Glomerular endothelial cell (primary cell): ENCODE data around the gene KIF25. TPM values are rescaled to one million over a fixed set of nuclear protein-coding genes. Genes with fewer than 3 reads are reported as not detected.
"Not testable (repeated sequence)": the region's sequence is repeated elsewhere in the genome, so short reads cannot be mapped to it uniquely, and the experiment has no call there.

Experiments used
- DNase-seq: peaks from one replicate; pipeline ENCODE4 v3.0.0-alpha.2; 2011; ENCODE audit warnings: low read depth, low spot score; ENCODE audit errors: extremely low read depth
- total RNA-seq: library from RNA; depleted of rRNA; stranded (reverse); fragments of >200 nt; gene quantifications from 2 replicates; pipeline ENCODE4 v1.2.3, GENCODE V29; 2015

The KIF25 gene
- total RNA-seq, 1 donor from 2014 or later = not detected

DNA sequence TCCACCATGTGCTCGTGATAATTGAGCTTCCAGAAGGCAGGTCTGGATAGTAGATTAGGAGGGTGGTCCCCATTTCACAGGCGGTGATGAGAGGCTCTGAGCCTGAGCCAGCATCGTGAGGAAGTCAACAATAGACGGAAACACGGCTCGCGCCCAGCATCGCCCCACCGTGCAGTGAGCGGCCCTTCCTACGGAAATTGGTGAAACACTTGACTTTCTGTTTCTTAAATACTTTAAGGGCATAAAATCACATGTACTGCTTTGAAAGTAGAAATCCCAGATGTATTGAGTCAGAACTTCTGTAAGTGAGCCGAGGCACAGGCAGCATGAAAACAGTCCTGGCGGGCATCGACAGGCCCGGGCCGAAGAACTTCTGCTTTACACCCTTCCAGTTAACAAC, 4.3 kb upstream of the KIF25 start:
- DNase-seq = peak; percentile 50

DNA sequence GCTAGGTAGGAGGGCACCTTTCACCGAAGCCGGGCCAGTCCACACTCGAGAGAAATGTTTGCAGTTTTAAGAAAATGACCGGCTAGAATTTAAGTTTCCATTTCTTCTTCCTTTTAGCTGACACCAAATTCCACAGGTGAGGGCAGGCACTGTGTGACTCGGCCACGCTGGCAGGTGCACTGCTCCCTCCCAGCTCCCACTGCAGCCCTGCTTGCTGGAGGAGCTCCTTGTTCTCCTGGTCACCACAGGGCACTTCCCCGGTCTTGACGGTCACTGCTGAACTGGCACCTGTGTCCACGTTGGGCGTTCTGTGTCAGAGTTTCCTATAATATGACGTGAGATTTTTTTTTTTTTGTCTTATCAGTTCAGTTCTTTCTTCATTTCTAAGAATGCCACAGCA, 3.6 kb upstream of the KIF25 start:
- no peak for DNase-seq

DNA sequence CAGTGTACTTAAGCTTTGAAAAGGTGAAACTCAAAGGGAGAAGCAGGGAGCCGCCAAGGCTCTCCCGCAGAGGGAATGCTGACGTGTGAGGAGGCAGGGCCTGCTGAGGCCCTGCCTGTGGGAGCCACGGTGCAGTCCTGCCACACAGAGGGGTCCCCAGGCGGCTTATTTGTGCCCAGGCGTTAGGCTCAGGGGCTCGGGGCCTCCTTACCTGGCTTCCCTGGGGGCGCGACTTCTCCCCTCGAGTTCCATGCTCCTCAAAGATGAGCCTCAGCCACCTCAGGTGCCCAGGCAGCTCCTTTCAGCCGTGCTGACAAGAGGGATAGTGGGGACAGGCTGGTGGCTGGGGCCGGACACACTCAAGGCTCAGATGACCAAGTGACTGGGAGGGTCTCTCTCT, 2.2 kb upstream of the KIF25 start:
- no peak for DNase-seq

DNA sequence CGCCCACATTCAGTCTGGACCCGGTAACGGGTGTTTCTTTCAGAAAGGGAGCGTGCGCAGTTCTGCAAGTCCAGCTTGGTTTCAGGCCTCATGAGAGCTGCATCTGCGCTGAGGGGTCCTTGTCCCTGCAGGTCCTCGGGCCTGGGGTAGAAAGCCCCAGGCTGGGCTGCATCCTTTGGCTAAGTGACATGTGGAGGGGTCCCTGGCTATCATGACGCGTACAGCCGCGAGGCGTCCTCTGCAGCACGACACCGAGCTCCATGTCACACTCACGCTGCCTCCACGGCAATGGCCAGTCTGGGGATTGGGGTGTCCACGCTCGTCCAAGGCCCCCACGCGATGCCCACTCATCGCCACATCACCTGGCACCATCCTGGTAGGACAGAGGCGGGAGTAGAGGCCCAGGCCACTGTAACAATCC, 1.7 kb upstream of the KIF25 start:
- DNase-seq = no peak

DNA sequence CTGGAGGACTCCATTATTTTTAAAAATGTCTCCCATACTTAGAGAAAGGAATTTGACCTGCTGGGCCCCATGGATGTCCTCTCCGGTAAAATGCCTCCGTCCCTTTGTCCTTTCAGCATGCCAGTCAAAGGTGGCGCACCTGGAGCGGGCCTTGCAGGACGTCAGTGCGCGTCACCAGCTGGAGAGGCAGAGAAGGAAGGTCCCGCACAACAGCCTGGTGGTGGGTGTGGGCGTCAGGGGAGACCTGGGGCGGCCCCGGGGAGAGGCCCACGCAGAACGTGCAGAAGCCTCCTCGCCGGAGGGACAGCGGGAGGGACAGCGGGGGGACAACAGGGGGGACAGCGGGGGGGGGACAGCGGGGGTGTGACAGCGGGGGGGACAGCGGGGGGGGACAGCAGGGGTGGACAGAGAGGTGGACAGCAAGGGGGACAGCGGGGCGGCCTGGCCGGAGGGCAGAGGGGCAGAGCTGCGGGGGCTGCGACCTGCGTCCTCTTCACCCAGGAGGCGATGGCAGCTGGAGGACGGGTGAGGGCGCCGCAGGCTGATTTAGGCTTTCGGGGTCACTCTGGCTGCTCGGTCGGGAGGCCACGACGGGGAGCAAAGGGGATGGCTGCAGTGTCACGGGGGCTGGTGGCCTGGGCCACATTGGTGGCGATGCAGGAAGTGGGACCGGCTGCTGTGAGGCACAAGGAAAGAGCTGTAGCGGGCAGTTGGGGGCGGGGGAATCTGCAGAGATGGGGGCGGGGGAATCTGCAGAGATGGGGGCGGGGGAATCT, 859 bp upstream of the KIF25 start:
- no peak for DNase-seq

DNA sequence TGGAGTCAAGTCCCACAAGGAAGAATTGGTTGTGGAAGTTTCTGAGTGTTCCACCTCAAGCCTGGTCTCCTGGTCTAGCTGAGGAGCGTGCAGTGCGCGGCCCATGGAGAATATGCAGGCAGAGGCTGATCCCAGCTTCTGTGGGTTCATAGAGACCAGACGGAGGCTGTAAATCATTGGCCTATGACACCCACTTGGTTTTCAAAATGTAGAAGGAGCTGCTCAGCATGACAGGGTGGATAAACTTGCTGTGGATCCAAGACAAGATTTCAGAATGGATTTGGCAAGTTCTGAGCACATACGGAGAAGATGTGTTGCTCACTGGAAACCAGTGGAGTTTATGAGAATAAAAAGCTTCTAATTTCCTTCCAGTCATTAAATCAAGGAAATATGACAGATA, 744 bp downstream of the KIF25 start:
- no peak for DNase-seq

DNA sequence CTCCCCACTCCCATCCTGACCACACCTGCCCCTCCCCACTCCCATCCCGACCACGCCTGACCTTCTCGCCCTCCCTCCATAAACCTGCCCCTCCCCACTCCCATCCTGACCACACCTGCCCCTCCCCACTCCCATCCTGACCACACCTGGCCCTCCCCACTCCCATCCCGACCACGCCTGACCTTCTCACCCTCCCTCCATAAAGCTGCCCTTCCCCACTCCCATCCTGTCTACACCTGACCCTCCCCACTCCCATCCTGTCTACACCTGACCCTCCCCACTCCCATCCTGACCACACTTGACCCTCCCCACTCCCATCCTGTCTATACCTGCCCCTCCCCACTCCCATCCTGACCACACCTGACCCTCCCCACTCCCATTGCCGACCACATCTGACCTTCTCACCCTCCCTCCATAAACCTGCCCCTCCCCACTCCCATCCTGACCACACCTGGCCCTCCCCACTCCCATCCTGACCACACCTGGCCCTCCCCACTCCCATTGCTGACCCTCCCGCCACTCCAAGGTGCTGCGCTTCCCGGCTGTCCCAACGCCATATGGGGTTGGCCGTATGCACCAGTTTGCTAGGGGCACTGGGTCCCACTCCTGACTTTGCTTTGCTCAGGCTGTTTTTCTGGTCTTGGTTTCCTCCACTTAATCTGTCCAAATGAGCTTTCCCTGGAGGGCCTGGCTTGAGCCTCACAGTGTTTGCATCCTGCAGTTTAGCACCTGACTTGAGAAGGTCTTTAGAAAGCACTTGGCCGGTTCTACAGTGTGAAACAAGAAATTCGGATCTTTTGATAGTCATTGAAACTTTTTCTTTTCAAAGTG, 2.9 kb downstream of the KIF25 start:
- no peak for DNase-seq

DNA sequence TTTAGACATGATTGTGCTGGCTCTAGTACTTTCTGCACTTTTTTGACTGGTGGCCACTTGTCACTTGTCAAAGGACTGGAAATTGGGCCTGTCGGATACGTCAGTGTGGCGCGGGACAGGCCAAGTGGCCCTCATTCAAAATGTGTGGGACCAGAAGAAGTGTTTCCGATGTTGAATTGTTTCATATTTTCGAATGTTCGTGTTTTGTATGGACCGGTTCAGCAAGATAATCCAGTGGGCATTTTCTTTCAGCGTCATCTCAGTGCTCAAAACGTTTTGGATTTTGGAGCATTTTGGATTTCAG, 3.5 kb downstream of the KIF25 start:
- no peak for DNase-seq

DNA sequence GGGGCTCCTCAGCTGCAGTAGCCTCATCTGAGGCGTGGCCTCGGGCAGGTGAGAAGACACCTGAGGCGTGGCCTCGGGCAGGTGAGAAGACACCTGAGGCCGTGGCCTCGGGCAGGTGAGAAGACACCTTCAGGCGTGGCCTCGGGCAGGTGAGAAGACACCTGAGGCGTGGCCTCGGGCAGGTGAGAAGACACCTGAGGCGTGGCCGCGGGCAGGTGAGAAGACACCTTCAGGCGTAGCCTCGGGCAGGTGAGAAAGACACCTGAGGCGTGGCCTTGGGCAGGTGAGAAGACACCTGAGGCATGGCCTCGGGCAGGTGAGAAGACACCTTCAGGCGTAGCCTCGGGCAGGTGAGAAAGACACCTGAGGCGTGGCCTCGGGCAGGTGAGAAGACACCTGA, 4.0 kb downstream of the KIF25 start:
- not testable (repeated sequence) for DNase-seq

DNA sequence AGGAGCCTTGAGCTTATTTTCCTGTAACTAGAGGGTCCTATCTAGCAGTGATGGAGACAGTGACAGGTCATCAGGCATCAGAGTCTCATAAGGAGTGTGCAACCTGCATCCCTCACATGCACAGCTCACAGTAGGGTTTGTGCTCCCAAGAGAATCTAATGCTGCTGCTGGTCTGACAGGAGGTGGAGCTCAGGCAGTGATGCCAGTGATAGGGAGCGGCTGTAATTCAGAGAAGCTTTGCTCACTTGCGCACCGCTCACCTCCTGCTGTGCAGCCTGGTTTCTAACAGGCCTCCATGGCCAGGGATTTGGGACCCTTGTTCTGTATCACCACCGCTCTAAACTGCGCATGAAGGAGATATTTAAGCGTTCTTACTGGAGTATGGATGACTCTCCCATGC, 5.3 kb downstream of the KIF25 start:
- no peak for DNase-seq

DNA sequence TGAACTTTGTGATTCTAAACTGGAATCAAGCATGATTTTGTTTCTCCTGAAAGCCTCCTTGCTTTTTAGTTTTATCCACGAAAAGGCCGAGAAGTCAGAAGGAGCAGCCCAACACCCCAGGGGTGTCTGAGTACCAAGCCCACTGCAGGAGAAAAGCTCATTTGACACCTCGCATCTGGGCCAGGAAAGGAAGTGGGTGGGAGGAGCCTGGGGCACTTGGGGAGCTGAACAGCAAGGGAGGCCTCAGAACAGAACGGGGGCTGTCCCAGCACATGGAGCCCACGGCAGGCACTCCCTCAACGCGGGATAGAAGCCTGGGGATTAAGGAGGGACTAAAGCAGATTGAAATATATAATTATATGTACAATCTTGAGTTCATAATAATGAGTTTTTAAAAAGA, 6.6 kb downstream of the KIF25 start:
- DNase-seq = no peak

DNA sequence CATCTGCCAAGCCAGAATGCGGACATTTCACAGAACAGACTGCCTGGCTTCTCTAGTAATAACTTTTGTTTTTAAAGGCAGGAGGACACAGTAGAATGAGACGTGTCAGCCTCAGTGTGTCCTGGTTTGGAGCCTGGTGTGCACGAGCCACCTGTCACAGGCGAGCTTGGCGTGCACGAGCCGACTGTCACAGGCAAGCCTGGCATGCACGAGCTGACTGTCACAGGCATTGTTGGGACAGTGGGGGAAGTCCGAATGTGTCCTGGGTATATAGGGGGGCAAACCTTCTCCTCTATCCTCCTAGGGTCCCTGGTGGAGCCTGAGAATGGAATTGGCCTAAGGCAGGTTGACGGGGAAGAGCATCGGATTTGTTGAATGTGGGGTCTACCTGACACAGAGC, 7.5 kb downstream of the KIF25 start:
- no peak for DNase-seq

DNA sequence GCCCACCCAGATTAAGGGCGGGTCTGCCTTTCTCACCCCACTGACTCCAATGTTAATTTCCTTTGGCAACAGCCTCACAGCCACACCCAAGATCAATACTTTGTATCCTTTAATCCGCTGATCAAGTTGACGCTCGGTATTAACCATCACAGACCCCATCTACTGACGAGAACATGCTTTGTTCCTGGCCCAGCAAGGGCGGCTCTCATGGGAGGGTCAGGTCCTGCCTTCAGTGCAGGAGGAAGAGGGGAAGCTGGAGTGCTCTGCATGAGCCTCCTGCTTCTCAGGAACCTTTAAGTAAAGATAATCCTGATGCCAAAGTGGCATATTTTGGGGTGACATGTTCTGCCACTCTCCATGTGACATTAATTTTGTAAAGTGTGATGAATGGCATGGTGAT, 8.3 kb downstream of the KIF25 start:
- DNase-seq = no peak

DNA sequence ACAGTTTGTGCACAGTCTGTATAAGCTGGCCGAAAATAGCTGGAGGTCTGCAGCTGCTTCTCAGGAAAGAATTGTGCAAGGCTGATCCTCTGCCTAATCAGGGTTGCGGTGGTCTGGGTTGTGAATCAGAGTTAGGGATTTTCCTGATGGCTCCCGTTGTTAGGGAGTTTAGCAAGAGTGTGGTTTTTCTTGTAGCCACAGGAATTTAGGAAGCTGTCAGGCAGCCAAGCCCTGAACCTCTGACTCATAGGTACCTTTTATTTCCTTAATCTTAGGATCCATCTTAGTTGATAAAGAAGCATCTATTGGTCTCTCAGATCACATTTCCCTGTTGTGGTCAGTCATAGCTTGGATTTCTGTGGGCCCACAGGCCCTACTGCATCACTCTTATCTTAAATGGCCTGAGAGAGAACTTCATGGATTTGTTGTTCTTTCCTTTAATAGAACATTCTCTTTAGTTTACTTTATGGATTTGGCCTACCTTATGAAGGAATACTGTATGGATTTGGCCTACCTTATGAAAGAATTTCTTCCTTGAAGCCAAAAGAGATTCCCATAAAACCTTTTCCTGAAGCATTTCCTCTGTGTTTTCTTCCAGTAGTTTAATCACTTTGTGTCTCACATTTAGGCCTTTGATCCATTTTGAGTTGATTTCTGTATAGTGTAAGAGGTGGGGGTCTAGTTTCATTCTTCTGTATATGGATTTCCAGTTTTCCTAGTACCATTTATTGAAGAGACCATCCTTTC, 10.3 kb downstream of the KIF25 start:
- DNase-seq = peak; percentile 60

DNA sequence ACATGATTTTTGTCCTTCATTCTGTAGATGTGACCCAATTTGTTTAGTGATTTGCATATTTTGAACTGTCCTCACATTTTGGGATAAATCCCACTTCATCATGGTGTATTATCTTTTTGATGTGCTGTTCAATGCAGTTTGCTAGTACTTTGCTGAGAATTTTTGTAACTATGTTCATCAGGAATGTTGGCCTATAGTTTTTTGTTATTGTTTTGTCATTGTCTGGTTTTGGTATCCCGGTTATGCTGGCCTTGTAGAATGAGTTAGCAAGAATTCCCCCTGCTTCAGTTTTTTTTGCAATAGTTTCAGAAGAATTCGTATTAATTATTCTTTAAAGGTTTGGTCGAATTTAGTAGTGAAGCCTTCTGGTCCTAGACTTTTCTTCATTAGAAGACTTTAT, 11.9 kb downstream of the KIF25 start:
- DNase-seq = no peak

DNA sequence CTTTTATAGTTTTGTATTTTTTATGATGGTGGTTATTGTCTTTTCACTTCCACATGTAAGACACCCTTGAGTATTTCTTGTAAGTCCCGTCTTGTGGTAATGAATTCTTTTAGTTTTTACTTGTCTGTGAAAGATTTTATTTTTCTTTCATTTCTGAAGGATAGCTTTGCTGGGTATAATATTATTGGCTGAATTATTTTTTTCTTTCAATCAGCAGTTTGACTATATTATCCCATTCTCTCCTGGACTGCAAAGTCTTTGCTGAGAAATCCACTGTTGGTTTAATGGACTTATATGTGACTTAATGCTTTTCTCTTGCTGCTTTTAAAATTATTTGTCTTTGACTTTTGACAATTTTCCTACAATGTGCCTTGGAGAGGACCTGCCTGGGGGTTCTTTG, 13.8 kb downstream of the KIF25 start:
- no peak for DNase-seq

DNA sequence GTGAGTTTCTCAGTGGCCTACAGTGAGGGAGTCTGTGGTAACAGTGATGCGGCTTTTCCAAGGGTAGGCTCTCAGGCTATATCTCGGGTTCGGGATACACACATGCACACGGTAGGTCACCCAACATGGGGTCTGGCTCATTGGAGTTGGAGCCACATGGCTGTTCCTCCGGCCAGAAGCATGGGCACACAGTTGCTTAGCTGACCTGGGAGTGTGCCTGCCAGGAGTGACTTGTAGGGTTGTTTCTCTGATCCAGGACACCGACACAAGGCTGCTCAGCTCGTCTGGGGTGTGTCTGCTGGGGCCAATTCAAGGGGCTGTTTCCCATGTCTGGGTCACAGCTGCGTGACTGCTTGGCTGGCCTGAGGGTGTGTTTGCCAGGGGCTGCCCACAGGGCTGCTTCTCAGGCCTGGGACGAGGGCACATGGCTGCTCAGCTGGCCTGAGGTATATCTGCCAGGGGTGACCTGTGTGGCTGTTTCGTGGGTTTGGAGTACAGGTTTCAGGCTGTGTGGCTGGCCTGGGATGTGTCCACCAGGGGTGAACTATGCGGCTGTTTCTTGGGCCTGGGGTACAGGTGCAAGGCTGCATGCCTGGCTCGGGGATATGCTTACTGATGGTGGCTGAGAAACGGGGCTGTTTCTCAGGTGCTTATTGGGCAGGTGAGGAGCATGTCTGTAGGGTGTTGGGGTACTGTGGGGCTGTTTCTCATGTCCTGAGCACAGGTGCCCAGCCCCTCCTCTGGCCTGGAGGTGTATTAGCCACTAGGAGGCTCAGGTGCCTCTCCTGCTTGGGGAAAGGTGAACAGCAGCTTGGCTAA, 15.2 kb downstream of the KIF25 start:
- no peak for DNase-seq

DNA sequence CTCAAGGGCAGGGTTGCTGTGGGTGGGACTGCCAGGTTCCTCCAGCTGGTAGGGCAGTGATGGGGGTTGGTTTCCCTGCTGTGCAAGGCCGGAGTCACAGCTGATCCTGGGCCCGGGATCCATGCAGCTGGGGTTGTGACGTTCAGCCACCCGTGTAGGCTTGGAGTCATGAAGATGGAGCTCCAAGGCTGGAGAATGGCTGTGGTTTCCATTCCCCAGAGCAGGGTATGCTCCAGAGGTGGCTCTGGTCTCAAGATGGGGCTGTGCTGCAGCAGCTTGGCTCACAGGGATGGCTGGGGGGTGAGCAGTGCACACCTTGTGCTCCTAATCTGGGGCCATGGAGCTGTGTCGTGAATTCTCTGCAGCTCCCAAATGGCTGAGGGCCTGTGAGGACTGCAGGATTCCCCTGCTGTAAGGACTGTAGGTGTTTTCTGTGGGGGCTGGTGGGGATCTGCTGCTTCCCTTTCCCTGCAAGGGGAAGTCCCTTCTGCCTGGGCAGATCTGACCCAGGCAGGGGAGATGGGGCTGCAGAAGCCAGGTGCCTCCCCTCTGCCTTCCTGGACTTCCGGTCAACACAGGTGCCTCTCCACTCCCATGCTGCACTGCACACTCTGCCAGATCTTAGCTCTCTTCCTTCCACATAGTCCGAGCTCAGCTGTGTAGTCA, 15.9 kb downstream of the KIF25 start:
- DNase-seq = no peak

DNA sequence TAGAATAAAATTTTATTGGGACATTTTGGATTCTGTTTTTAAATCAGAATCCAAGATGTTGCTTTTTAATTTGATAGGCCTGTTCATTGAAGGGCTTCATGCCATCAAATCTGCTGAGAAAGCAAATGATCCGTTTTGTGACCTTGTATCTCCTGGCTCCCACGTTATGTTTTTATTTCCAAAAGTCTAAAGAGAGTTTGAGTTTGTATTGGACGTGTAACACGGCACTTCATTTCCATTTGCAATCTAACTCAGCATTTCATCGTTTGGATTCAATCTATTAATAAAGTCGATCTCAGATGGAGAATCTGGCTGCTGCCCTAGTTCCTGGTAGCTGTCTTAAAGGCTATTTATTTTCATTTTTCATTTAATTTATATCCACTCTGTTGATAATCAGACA, 17.0 kb downstream of the KIF25 start:
- no peak for DNase-seq

DNA sequence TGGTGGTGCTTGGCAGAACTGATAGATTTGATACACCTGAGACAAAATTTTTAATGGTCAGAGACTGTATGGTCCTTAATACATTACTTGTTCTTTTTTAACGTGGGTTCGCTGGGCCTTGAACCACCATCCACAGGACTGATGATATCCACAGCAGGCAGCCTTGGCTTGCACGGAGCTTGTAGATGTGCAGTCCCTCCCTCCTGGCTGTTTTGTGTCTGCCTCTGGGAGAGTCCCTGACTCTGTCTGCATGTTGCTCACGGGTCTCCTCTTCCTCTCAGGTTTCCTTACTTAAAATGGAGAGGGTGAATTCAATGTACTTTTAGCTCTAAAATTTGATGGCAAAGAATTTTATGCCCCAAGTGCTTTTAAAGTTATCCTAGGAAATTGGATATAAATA, 17.5 kb downstream of the KIF25 start:
- DNase-seq = no peak
